HEK293T (cell line): ENCODE measurements around the gene FBN1.

Source experiments
- NFRKB ChIP-seq: fragments of 450-650 bp; IDR thresholded peaks from 2 replicates; pipeline ENCODE4 v1.6.1; 2016; ENCODE audit warnings: mild to moderate bottlenecking, moderate library complexity
- TF ChIP-seq, protein P1 (sequence below): fragments of 450-650 bp; IDR thresholded peaks from 2 replicates; pipeline ENCODE4 v1.6.1; 2016

DNA sequence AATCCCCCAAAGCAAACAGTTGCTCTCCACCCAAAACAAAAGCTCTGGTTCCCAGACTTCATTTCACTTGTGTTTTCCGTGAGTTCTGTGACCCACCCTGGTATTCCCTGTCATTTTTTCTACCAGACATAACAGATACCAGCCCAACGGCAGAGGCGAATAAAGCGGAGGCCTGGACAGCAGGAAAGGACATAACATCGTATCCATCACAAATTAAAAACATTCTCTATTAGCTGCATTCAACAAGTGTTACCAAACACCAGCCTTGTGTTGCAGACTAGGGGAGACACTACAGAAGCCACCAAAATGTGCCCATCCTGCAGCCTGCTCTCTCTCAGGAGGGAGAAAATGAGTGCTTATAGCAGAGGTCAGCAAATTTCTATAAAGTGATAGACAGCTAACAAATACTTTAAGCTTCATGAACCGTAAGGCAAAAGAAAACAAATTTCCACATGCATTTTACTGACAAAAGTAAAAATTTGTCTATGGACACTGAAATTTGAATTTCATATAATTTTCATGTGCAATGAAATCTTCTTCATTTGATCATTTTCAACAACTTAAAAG lies 7.1 kb upstream of the FBN1 start:
- TF ChIP-seq, protein P1, sequence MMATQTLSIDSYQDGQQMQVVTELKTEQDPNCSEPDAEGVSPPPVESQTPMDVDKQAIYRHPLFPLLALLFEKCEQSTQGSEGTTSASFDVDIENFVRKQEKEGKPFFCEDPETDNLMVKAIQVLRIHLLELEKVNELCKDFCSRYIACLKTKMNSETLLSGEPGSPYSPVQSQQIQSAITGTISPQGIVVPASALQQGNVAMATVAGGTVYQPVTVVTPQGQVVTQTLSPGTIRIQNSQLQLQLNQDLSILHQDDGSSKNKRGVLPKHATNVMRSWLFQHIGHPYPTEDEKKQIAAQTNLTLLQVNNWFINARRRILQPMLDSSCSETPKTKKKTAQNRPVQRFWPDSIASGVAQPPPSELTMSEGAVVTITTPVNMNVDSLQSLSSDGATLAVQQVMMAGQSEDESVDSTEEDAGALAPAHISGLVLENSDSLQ = no peak
- no peak for TF ChIP-seq NFRKB
